ENCODE measurements around the gene IFNLR1.

- TF ChIP-seq REST (IDR thresholded peaks at IDR 0.05; ENCODE audit: low read depth): no peak
- no peak for TF ChIP-seq TEAD4 (IDR thresholded peaks at IDR 0.05)
- TF ChIP-seq MAX (IDR thresholded peaks at IDR 0.05): no peak
- TF ChIP-seq EGR1 (IDR thresholded peaks at IDR 0.05): no peak
- TF ChIP-seq TAF1 (IDR thresholded peaks at IDR 0.05; ENCODE audit: low read depth): no peak
- no peak for TF ChIP-seq CEBPB (IDR thresholded peaks at IDR 0.05)
- no peak for TF ChIP-seq EP300 (IDR thresholded peaks at IDR 0.05; ENCODE audit: borderline replicate concordance)
- TF ChIP-seq YY1 (IDR thresholded peaks at IDR 0.05; ENCODE audit: low read depth): no peak
These were observed 72.3 kb downstream of the IFNLR1 start for GRCh38 chr1:24114753-24115152.
